ENCODE data around the gene ANKRD33B.
"Not testable (repeated sequence)": the region's sequence is repeated elsewhere in the genome, so short reads cannot be mapped to it uniquely, and the experiment has no call there.

The ANKRD33B gene

DNA sequence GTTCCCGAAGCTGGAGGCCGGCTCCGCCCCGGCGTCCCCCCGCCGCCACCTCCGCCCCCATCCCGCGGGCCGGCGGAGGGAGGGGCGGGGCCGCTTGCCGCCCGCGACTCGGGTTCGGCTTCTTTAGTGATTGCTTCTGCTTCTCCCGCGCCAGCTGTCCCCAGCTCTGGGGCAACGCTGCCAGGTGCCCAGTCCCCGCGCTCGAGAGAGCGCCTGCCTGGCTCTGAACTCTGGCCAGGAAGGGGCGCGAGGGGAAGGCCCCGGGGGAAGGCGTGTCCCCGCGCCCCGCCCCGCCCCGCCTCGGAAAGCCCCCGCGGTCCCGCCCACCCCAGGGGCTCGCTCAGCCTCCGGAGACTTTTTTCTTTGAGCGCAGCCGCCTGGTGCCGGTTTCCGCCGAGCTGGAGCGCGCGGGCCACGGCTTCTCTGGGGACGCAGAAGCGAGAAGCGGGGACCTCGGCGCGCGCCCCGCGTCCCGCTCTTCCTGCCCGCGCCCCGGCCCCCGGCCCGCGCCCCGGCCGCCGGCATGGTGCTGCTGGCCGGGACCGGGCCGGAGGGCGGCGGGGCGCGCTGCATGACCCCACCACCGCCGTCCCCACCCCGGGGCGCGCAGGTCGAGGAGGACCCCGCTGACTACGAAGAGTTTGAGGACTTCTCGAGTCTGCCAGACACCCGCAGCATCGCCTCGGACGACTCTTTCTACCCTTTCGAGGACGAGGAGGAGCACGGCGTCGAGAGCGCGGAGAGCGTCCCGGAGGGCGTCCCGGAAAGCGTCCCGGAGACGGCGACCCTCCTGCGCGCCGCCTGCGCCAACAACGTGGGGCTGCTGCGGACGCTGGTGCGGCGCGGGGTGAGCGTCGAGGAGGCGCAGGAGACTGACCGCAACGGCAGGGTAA is at the start of gene ANKRD33B:
Gene ANKRD33B (plus strand): TSS at position 126 of the 893 bp plus-strand sequence. CDS start 398 bp downstream, at position 524.
- peak; percentile 87 for DNase-seq

DNA sequence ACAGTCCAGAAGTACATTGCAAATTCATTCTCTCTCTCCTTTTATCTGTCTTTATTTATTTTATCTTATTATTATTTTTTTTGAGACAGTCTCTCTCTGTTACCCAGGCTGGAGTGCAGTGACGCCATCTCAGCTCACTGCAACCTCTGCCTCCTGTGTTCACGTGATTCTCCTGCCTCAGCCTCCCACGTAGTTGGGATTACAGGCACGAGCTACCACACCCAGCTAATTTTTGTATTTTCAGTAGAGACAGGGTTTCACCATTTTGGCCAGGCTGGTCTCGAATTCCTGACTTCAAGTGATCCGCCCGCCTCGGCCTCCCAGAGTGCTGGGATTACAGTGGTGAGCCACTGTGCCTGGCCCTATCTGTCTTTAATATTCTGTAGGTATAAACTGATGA is 49.3 kb upstream of the ANKRD33B start:
- not testable (repeated sequence) for DNase-seq

DNA sequence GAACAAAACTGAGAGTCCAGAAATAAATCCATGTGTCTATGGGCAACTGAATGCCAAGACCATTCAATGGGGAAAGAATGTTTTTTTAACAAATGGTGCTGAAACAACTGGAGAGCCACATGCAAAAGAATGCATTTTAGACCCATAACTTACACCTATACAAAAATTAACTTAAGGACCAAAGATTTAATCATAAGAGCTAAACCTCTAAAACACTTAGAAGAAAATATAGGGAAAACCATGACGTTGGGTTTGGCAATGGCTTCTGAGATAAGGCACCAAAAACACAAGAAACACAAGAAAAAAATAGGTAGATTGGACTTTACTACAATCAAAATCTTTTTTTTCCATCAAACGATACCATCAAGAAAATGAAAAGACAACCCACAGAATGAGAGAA is 48.4 kb upstream of the ANKRD33B start:
- DNase-seq, result no peak

DNA sequence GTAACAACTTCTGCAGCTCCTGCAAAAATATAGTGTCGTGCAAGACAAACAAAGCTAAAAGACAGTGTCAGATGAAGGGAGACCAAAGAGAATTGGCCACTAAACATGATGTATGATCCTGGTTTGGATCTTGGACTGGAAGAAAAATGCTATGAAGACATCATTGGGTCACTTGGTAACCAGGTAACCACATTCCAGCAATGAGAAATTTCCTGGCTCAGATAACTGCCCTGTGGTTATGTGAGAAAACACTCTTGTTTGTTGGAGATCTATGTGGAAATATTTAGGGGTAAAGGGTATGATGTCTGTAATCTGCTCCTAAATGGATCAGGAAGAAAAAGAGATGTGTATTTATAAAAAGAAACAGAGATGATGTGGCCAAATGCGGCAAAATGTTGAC is 45.5 kb upstream of the ANKRD33B start:
- no peak for DNase-seq

DNA sequence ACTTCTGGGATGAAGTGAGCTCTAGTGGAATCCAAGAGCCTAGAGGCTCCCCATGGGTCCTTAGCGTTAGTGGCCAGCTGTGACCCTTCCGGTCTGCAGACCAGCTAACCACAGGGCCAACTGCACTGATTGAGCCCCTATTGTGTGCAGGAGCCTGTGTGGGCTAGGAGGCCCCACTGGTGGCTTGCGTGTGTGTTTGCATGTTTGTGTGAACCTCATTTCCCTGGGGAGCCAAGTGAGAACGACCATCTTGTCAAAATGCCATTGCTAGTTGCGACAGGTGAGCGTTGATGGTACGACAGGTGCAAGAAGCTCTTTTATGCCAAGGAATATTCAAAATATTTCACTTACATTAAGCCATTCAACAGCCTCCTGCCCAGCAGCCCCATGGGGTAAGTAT is 44.1 kb upstream of the ANKRD33B start:
- DNase-seq, result no peak

DNA sequence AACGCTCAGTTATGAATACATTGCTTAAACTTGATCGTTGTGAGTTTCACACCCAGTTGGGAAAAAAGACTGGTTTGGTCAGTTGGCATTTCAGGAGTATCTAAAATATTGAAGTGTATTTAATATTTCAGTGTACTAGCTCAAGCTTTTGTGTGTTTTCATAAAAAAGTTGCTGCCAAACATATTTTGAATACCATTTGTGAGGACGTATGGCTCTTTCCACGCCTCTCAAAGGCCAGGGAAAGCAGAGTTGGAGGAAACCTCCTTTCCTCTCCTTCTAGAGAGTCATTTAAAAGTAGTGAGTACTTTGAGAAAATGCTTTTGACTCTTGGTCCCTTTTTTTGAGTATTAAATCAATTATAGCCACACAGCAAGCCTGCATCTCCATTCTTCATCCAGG is 43.2 kb upstream of the ANKRD33B start:
- no peak for DNase-seq

DNA sequence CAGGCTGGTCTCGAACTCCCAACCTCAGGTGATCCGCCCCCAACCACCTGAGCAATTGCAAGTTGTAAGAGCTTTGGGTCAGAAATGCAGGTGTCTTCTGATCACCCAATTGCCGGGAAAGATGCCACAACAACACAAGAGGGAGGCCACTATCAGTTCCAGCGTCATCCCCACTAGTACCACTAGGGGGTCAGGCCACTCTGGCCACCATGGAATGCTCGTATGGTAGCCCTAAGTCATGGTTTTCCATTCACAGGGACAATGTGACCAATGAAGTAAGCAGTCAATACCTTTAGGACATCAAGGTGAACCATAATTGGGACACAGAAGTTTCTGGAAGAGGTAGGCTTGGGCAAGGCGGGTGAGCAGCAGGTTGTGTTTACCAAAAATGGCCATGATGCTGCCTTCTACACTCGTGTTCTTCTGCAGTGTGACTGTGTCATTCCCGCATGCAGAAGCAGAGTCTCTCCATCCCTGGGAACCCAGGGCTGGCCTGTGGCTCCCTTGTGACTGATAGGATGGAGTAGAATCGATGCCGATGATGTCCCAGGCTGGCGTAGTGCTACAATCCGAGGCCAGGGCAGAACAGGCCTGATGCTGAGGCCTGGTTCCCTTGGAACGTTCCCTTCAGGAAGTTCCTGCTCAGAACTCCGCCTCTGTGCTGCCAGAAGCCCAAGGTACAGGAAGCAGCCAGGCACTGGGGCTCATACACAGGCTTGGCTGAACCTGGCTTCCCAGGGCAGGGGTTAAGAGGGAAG is 42.2 kb upstream of the ANKRD33B start:
- peak; percentile 21 for DNase-seq

DNA sequence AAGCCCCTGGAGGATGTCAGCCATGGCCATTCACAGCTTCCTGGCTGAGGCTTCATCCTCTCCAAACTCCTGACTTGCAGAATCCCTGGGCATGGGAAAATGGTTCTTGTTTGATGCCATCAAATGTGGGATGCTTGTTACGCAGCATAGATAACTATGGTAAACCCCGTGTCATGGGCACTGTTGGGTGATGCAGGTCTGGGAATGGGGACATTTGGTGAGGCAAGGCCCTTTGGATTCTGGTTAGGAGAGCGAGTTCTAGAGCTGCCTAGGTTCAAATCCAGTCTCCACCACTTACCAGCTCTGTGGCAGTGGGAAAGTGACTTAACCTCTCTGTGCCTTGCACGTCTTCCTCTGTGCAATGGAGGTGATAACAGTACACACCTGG is 41.7 kb upstream of the ANKRD33B start:
- no peak for DNase-seq

DNA sequence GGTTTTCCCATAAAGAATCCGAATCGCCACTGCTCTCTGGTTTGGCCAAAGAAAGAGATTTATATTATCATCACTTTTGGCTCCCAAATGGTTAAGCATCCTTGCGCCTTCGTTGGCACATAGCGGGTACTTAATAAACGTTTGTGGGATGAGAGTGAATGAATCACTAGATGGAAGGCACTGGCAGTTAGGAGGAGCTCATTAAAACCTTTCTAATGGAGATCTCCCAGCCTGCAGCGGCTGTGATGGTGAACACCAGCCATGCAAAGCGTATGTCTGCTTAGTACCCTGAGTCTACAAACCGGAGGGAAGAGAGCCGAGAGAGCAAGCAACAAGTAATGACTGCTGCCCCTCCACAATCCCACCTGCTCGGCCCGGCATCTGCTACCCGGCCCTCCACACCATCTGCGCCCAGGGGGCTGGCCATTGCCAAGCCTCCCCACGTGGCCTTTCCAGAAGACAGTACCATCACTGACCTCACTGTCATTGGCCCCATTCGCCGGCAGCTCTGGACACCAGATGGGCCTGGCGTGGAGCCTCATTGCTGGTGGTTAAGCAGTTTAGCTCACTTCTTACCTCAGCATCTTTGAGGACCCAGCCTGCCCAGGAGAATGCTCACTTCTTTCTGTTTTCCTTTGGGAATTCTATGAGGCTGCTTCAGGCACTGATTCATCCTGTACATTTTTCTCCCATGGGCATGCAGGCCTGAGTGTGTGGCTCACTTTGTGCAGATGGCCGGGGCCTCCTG is 39.3 kb upstream of the ANKRD33B start:
- no peak for DNase-seq

DNA sequence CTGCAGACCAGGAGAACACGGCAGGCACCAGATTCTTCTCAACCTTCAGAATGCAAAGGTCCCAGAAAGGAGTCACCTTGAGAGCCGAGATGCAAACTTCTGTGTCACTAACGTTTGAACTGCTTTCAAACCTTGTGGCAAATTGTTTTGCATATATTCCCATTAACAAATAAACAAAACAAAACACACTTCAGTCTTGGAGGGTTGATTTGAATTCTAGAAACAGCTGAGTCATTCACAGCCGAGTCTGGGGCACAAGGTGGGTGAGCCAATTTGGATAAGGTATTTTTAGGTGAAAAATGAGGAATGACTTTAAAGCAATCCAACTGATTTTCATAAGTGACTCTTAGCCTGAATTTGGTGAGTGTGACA is 38.8 kb upstream of the ANKRD33B start:
- no peak for DNase-seq

DNA sequence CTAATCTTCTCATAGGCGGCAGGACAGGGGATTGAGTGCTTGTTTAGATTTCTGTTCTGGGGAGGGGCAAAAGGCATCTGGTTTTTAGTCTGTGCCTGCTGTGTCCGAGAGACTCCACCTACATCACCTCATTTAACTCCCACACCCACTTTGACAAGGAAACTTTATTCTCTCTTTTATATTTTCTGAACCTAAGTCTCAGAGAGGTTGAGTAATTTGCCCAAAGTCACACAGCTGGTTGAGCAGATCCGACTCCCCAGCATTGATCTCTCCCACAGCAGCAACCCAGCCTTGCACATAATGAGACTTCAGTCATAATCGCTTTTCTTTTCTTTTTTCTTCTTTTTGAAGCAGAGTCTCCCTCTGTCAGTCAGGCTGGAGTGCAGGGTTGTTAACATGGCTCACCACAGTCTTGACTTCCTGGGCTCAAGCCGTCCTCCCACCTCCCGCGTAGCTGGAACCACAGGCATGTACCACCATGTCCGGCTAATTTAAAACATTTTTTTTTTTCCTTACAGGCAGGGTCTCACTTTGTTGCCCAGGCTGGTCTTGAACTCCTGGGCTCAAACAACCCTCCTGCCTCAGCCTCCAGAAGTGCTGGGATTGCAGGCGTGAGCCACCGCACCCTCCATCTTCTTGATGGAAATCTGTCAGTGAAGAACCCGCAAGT is 36.5 kb upstream of the ANKRD33B start:
- DNase-seq, result no peak

DNA sequence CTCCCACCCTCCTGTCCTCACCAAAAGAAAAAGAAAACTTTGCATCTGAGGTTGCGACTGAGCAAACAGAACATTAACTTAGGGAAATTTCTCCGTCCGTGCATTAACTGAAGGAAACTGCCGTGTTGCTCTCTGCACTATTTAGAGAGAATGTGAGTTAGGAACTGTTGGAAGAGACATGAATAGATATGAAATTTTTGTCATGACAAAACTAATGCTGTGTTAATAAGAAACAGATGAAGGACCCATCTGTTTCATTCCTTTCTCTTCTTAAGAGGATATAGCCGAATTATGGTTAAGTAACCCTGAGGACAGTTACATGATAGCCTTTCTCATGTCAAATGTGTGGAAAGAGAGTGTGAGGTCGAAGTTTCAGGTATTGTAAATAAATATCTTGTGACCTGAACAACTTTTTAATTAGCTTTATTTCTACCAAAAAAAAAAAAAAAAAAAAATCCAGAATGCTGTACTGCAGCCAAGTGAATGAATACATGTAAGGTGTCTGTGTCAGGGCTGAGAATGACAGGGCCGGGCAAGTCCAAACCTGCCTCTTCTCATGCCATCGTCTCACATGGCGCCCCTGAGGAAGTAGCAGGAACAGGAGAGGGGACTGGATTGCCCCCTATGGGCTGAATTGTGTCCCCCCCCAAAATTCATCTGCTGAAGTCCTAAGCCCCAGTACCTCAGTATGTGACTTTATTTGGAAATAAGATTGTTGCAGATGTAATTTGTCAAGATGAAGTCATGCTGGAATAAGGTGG is 35.6 kb upstream of the ANKRD33B start:
- DNase-seq, result no peak

DNA sequence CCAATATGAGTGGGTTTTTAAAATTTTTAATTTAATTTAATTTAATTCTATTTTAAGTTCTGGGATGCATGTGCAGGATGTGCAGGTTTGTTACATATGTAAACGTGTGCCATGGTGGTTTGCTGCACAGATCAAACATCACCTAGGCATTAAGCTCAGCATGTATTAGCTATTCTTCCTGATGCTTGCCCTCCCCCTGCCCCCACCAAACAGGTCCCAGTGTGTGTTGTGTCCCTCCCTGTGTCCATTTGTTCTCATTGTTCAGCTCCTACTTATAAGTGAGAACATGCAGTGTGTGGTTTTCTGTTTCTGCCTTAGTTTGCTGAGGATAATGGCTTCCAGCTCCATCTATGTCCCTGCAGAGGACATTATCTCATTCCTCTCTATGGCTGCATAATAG is 35.0 kb upstream of the ANKRD33B start:
- DNase-seq, result no peak

DNA sequence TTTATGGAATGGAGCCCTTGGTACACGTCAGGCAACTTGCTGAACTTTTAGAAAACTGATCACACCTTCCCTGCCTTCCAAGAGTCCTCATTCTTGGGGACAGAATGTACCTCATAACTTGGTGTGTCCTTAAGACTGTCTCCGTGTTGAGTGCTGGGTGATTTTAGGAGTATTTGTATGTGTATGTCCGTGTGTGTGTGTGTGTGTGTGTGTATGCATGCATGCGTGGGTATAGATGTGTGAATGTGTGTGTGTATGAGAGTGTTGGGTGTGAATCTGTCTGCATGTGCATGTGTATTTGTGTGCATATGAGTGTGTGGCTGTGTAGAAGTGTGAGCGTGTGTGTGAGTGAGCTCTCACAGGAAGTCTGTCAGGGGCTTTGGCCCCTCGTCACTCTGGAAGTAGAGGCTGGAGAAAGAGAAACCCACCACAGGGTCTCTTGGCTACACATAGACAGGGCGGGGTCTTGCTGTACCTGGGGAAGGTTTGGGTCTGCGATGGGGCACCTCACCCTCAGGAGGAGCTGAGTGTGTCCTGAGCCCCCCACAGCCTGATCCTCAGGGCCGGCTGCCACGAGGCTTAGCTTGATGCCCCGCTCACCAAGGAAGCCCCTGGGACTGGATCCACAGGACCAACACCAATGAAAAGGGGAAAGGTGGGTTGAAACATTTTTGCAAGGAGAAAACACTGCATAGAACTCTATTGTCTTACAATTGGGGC is 33.1 kb upstream of the ANKRD33B start:
- no peak for DNase-seq

DNA sequence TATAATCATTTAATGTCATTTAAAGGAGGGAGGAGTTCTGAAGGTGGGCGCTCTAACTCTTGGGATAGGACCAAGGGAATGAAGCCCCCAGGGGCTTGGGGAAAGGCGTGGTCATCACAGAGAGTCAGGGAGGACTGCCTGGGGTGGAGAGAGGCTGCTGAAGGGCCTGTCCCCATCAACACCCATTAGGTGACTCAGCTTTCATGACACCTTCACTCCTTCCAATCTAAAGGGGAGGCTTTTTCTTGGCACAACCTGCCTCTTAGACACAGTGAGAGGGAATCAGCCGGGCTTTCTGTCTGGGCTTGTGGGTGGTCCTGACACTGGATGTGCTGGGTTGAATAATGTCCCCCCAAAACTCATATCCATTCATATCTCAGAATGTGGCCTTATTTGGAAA is 31.4 kb upstream of the ANKRD33B start:
- no peak for DNase-seq

DNA sequence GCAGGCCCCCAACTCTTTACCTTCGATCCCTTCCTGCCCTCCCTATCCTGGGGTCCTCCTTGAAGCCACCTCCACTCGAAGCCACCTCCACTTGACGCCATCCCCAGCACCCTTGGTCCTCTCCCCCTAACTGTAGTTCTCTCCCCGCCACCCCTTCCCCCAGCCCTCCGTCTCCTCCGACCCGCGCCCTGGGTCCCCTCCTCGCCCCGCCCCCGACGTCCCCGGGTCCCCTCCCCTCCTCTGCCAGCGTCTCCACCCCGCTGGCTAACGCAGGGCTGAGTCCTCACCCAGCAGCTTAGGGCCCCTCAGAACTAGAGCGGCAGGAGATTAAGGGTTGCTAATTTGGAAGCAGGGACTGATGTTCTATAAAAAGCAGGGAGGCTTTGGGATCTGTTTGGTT is 30.6 kb upstream of the ANKRD33B start:
- DNase-seq, result peak; percentile 17

DNA sequence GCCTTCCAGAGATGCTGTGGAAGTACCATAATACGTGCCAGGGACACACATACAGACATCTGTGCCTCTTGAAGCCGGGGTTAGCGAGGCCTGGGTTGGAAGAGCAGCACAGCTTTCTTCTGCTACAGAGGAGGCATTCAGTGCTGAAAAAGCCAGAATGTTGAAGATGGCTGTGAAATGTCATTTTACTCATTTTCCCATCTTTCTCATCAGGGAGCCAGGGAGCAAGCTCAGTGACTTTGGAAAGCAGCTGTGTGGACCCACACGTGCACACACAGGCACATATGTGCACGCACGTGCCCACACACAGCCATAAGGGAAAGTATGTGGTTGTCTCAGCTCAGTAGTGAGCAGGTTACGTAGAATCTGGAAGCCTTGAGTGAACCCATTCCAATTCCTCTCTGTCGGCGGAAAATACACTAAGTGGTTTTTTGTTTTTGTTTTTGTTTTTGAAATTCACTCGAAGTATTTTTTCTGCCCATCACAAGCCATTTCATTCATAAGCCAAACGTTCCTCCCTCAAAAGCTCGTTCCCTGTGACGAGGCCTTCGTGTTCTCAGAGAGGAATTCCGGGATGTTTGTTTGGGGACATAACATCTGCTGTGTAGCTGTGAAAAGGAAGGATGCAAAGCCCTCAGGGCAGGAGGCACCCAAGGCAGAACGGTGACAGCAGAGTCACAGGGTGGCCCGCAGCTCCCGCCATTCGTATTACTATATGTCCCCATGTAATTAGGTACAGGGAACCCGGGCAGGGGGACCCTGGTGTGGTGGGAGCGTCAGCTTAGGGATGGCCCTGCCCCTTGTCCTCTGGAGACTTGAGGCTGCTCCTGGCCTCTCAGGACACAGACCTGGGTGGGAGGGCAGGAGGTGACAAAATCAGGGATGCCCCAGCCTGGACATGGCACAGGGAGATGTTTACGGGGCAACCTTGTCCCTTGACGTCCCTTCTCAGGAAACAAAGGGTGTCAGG is 29.0 kb upstream of the ANKRD33B start:
- no peak for DNase-seq

DNA sequence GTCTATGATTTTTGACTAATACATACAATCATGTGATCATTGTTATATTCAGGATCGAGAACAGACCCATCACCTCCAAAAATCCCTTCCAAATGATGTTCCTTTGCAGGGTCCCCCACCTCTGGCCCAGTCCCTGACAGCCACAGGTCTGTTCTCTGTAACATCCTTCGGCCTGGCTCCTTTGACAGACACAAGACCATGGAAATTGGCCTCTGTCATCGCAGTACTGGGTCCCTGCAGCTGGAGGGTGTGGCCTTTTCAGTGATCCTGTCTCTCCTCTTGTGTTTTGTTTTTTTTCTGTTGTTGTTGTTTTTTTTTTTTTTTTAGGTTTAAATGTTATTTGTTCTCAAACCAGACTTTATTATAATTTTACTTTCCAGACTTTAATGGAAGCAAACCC is 27.4 kb upstream of the ANKRD33B start:
- DNase-seq, result no peak

DNA sequence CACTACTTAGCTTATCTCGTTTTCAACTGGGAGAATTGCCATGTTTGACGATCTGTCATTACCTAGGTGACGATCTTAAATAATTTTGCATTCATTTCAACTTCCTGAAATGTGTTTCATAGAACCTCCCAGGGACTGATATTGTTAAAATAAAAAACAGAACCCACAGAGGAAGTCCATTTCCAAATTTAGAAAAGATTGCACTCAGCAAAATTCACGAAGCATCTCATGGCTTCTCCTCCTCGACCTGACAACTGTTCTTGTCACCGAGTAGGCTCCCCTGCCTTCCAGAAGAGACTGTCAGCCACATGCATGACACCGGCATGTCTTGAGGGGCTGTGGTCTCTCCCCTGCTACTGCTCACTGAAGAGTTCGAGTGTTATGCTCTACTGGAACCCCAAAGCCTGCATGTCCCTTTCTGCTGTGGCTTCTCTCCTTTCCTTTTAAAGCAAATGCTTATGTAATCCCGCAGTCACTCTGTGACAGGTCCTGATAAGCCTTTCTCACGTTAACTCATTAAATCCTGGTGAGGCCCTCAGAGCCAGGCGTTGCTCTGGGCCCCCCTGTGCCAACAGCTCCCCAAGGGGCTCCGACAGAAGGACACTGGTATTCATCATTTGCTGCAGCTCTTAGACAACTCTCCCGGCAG is 26.8 kb upstream of the ANKRD33B start:
- DNase-seq, result no peak

DNA sequence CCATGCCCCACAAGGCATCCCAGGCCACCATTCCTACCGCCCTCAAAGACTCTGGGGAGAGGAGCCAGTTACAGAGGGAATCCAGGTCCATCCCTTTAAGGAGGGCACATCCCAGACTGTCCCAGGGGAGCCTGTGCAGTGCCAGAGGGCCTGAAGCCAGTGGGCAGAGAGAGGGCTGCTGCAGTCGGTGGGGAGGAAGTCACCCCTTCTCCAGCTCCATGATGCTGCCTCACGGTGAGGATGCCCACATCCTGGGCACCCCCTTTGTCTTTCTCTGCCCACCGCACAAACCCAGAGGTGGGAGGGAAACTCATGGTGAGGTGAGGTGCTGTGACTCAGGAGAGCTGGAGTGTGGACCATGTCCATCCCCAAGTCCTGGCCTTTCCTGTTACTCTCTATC is 26.2 kb upstream of the ANKRD33B start:
- DNase-seq, result no peak

All from stimulated activated CD4-positive, alpha-beta T cell treated with anti-CD3 and anti-CD28 coated beads, Interleukin-15, amount 100 ng/mL, for 24 hours (primary cell).